Caco-2 (cell line): ENCODE measurements around the gene WASF3. TPM values are rescaled to one million over a fixed set of nuclear protein-coding genes. Genes with fewer than 3 reads are reported as not detected.

Source experiments
- BruUV-seq: library from RNA; stranded (reverse); fragments of 400-500 nt; replicated peaks from 2 replicates; lab custom pipeline; 2021; lab: Mats Ljungman, UMichigan
- CTCF ChIA-PET: fragments of 300-600 bp; sonication (Branson Sonifier 250); formaldehyde crosslinking; loops from one replicate; lab custom pipeline; 2022; ENCODE audit warnings: antibody characterized with exemption; lab: Charles Lee
- POLR2A ChIA-PET: fragments of 300-600 bp; sonication (Branson Sonifier 250); formaldehyde crosslinking; loops from one replicate; lab custom pipeline; 2022; ENCODE audit warnings: antibody characterized with exemption; lab: Charles Lee
- DNase-seq, 2 experiments: peaks; one replicate each; pipeline versions ENCODE4 v3.0.0 to v3.0.0-alpha.2; 2020 to 2022
- H3K27me3 ChIP-seq: replicated peaks from 2 replicates; pipeline ENCODE4 v1.6.0; 2011; ENCODE audit warnings: low read length; ENCODE audit not compliant: control insufficient read depth, insufficient read depth
- H3K36me3 ChIP-seq: 2 replicates; pipeline ENCODE4 v1.5.1; 2011; ENCODE audit warnings: low read length; ENCODE audit not compliant: control insufficient read depth, insufficient read depth
- H3K4me1 ChIP-seq: fragments of 250-450 bp; sonication (Bioruptor Pico); 2 replicates; pipeline ENCODE4 v1.5.1; 2020; ENCODE audit warnings: mild to moderate bottlenecking
- H3K4me3 ChIP-seq: 2 replicates; pipeline ENCODE4 v1.5.1; 2011; ENCODE audit warnings: low read depth, mild to moderate bottlenecking, control low read depth, low read length
- H3K9me3 ChIP-seq: fragments of 250-450 bp; sonication (Bioruptor Pico); 2 replicates; pipeline ENCODE4 v1.5.1; 2020; ENCODE audit warnings: mild to moderate bottlenecking, moderate library complexity
- H3K27ac Mint-ChIP-seq: one replicate; pipeline ENCODE4 v1.8.0; 2022; ENCODE audit warnings: mixed read lengths; ENCODE audit not compliant: unreplicated experiment
- H3K27me3 Mint-ChIP-seq: one replicate; pipeline ENCODE4 v1.8.0; 2022; ENCODE audit warnings: mixed read lengths; ENCODE audit not compliant: insufficient read depth, unreplicated experiment
- H3K36me3 Mint-ChIP-seq: one replicate; pipeline ENCODE4 v1.8.0; 2022; ENCODE audit warnings: mild to moderate bottlenecking, mixed read lengths; ENCODE audit not compliant: insufficient read depth, unreplicated experiment
- H3K4me1 Mint-ChIP-seq: one replicate; pipeline ENCODE4 v1.8.0; 2022; ENCODE audit warnings: low read depth, mixed read lengths; ENCODE audit not compliant: unreplicated experiment
- H3K4me3 Mint-ChIP-seq: one replicate; pipeline ENCODE4 v1.8.0; 2022; ENCODE audit warnings: mild to moderate bottlenecking, moderate library complexity, mixed read lengths; ENCODE audit not compliant: unreplicated experiment
- H3K9me3 Mint-ChIP-seq: one replicate; pipeline ENCODE4 v1.8.0; 2022; ENCODE audit warnings: mixed read lengths; ENCODE audit not compliant: unreplicated experiment
- CTCF ChIP-seq, 2 experiments: fragments of 200-600 bp in 1 of 2; IDR thresholded peaks; 1 replicate in 1 of 2; 2 replicates in 1 of 2; pipeline versions ENCODE4 v1.5.1 to v1.8.0; 2011 to 2022; ENCODE audit warnings: antibody characterized with exemption in 1 of 2, control low read depth in 1 of 2, inconsistent platforms in 1 of 2, low read depth in 1 of 2, low read length in 1 of 2, mild to moderate bottlenecking in 1 of 2, moderate library complexity in 1 of 2; ENCODE audit not compliant: insufficient read depth in 1 of 2, severe bottlenecking in 1 of 2, unreplicated experiment in 1 of 2
- intact Hi-C: fragments of 100-400 bp; cut with micrococcal nuclease; formaldehyde crosslinking; loops from one replicate; pipeline ENCODE4 v1.10.0; 2022; ENCODE audit not compliant: unreplicated experiment
- total RNA-seq: library from RNA; stranded (reverse); gene quantifications from 2 replicates; pipeline ENCODE4 v1.2.3, GENCODE V29; 2022

WASF3 gene
- total RNA-seq, 1 experiment from 2014 or later, result not detected

- no peaks in the 10 kb centered on the region for H3K9me3 ChIP-seq
- no peak overlapping the region for H3K27ac Mint-ChIP-seq
- intact Hi-C loops, result no loop called here
- POLR2A ChIA-PET, result no interaction called here
- H3K4me1 ChIP-seq, result no peaks in the 10 kb centered on the region
- no peaks in the 10 kb centered on the region for H3K36me3 Mint-ChIP-seq
- no peaks in the 10 kb centered on the region for H3K9me3 Mint-ChIP-seq
- H3K27me3 ChIP-seq, result no peaks in the 10 kb centered on the region
- no peaks in the 10 kb centered on the region for H3K4me1 Mint-ChIP-seq
- no peak overlapping the region for H3K4me3 ChIP-seq
- peaks cover 21% of the 10 kb centered on the region for H3K27me3 Mint-ChIP-seq
- H3K36me3 ChIP-seq, result no peaks in the 10 kb centered on the region
- no TSS peak for BruUV-seq
- no peak overlapping the region for H3K4me3 Mint-ChIP-seq
- no peak for TF ChIP-seq CTCF (IDR thresholded peaks at IDR 0.05; ENCODE audit: insufficient read depth in 1 of 2, low read depth in 1 of 2, low read length in 1 of 2, severe bottlenecking in 1 of 2, unreplicated experiment in 1 of 2)
- no peak for DNase-seq
- CTCF ChIA-PET, result interaction anchor here (0.7 kb wide), 1 partner anchor 55 kb away, joined by 4 read pairs; no protein-coding TSS in a partner anchor
Observed at GRCh38 chr13:26541041-26541440, 16.4 kb upstream of the WASF3 start.

GRCh38 chr13:26541678-26542568 lies 15.6 kb upstream of the WASF3 start:
- H3K4me1 Mint-ChIP-seq, result no peaks in the 10 kb centered on the region
- POLR2A ChIA-PET, result no interaction called here
- CTCF ChIA-PET, result interaction anchor here (0.7 to 1.2 kb wide), 2 partner anchors 56 to 157 kb away, joined by 4 read pairs; no protein-coding TSS in a partner anchor
- H3K9me3 Mint-ChIP-seq, result no peaks in the 10 kb centered on the region
- Histone ChIP-seq H3K4me3 (no peak overlapping the region), H3K27me3 (no peaks in the 10 kb centered on the region), H3K4me1 (no peaks in the 10 kb centered on the region), H3K36me3 (no peaks in the 10 kb centered on the region), H3K9me3 (no peaks in the 10 kb centered on the region)
- DNase-seq, result no peak
- BruUV-seq, result no TSS peak
- H3K36me3 Mint-ChIP-seq, result no peaks in the 10 kb centered on the region
- no peak for TF ChIP-seq CTCF (IDR thresholded peaks at IDR 0.05; ENCODE audit: insufficient read depth in 1 of 2, low read depth in 1 of 2, low read length in 1 of 2, severe bottlenecking in 1 of 2, unreplicated experiment in 1 of 2)
- H3K27me3 Mint-ChIP-seq, result peaks cover 21% of the 10 kb centered on the region
- H3K27ac Mint-ChIP-seq, result no peak overlapping the region
- no peak overlapping the region for H3K4me3 Mint-ChIP-seq
- intact Hi-C loops, result no loop called here

GRCh38 chr13:26544707-26545106 lies 12.8 kb upstream of the WASF3 start:
- Histone ChIP-seq H3K27me3 (no peaks in the 10 kb centered on the region), H3K4me1 (no peaks in the 10 kb centered on the region), H3K36me3 (no peaks in the 10 kb centered on the region), H3K9me3 (no peaks in the 10 kb centered on the region), H3K4me3 (no peak overlapping the region)
- H3K36me3 Mint-ChIP-seq, result no peaks in the 10 kb centered on the region
- no peak for DNase-seq
- H3K27ac Mint-ChIP-seq, result no peak overlapping the region
- BruUV-seq, result no TSS peak
- intact Hi-C loops, result no loop called here
- no peak overlapping the region for H3K4me3 Mint-ChIP-seq
- TF ChIP-seq CTCF (IDR thresholded peaks at IDR 0.05; ENCODE audit: insufficient read depth in 1 of 2, low read depth in 1 of 2, low read length in 1 of 2, severe bottlenecking in 1 of 2, unreplicated experiment in 1 of 2), result no peak
- H3K4me1 Mint-ChIP-seq, result no peaks in the 10 kb centered on the region
- no peaks in the 10 kb centered on the region for H3K9me3 Mint-ChIP-seq
- POLR2A ChIA-PET, result no interaction called here
- CTCF ChIA-PET, result no interaction called here
- H3K27me3 Mint-ChIP-seq, result peaks cover 13% of the 10 kb centered on the region
